LNCAP (cell line): Measurements from ENCODE around the gene ABHD14A.

Experiments
- TF ChIP-seq, protein P1 (sequence below): fragments of 450-650 bp; IDR thresholded peaks from 2 replicates; pipeline ENCODE4 v1.5.1; 2017; ENCODE audit warnings: mild to moderate bottlenecking

ABHD14A gene

DNA sequence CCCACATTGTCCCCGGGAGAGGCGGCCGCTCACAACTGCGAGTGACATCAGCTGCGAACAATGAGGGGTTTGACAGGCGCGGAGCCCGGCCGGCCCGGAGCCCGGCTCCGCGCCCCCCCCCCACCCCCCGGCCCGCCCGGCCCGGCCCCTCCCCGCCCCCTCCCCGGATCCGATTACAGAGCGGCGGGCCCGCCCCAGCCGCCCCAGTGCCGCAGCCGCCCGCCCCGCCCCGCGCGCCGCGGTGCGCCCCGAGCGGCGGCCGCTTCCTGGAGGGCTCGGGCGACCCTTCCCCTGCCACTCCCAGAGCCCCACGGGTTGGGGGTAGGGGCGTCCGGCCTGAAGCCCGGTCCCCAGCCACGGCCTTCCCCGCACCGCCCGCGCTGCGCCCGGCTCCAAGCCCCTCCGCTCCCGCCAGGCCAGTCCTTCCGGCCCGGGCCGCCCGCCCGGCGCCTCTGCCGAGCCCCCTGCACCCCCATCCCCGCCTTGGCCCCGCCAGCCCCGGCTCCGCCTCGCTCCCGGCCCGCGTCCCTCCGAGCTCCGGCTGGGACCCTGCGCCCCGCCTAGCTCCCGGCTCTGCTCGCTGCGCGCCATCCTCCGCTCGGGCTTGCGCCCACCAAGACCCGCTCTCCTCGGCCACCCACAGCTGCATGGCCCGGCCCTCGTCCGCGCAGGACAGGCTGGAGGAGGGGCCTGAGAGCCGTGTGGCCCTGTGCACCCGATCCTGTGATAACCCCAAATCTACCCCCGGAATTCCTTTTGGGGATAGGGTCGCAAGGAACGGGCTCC, 7.3 kb upstream of the ABHD14A start, which contains the start of gene PCBP4:
TSS of gene PCBP4 (minus strand) at position 71 of the 786 bp plus-strand sequence. CDS start 6,214 bp downstream, outside the sequence.
- TF ChIP-seq, protein P1, sequence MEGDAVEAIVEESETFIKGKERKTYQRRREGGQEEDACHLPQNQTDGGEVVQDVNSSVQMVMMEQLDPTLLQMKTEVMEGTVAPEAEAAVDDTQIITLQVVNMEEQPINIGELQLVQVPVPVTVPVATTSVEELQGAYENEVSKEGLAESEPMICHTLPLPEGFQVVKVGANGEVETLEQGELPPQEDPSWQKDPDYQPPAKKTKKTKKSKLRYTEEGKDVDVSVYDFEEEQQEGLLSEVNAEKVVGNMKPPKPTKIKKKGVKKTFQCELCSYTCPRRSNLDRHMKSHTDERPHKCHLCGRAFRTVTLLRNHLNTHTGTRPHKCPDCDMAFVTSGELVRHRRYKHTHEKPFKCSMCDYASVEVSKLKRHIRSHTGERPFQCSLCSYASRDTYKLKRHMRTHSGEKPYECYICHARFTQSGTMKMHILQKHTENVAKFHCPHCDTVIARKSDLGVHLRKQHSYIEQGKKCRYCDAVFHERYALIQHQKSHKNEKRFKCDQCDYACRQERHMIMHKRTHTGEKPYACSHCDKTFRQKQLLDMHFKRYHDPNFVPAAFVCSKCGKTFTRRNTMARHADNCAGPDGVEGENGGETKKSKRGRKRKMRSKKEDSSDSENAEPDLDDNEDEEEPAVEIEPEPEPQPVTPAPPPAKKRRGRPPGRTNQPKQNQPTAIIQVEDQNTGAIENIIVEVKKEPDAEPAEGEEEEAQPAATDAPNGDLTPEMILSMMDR = no peak

DNA sequence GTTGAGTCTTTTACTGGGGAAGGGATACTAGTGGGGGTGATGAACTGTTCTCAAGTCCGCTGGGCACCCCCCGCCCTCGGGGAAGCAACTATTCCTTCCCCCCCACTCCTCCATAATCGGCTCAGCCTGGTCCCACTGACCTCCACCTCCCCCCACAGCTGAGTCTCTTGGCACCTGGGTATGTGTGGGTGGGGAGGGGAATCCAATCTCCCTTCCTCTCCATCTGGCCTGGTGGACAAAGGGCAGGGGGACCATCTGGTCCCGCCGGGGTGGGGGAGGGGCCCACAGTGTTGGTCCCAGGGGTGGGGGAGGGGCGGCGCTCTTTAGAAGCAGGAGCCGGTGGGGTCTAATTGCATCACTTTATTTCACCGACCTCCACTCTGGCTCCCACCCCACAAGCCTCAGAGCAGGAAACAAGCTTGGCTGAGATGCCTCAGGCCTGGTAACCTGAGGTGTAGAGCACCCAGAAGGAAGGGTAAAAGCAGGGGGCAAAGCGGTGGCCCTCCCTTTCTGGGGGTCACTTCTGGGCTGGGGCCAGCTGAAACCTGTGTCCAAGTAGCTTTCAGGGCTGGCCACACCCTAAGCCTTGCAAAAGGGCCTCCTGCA, 6.6 kb upstream of the ABHD14A start:
- TF ChIP-seq, protein P1 = no peak

DNA sequence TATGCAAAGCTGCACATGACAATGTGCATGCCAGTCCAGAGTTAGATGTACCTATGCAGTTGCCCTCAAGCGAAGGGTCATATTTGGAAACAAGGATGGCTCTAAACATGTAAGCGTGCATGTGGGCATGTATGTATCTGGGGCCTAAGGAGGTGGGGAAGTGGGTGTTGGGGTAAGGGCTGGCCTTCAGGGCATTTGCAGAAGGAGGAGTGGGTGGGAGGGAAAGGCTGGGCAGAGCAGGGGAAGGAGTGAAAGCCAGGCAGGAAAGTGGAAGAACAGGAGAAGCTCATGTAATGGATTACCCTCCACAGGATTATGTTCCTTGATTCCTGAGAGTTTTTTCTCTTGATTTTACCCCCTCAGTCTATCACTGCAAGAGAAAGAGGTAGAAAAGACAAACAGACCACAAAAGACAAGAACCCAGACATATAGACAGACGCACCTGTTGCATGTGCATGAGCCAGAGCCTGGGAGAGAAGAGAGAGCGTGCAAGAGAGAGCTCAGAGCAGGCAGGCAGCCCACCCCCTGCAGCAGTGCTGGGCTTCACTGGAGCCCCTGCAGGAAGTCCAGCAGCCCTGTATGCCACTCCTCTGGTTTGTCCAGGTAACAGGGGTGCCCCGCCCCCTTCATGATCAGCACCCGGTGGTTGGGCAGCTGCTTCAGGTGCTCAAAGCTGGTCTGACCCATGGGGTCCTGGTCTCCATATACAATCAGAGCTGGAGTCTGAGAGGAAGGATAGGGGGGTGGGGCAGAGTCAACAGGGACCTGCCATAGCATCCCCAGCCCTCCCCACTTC, 5.8 kb upstream of the ABHD14A start:
- TF ChIP-seq, protein P1 = no peak

DNA sequence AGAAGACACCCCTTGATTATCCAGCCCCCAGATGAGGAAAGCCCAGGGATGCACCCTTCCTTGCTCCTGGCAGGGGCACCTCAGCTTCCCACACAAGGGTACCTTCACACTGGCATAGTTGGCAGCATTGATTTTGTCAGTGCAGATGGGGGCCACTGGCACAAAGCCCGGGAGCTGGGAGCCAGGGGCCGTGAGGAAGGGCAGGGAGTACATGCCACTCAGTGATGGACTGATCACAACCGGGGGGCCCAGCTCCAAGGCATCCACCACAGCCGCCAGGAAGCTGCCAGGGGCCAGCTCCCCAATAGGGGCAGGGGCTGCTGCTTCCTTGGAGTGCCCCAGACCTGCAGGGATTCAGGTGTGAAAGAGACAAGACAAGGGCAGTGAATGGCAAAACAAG, 5.0 kb upstream of the ABHD14A start:
- TF ChIP-seq, protein P1 = no peak

DNA sequence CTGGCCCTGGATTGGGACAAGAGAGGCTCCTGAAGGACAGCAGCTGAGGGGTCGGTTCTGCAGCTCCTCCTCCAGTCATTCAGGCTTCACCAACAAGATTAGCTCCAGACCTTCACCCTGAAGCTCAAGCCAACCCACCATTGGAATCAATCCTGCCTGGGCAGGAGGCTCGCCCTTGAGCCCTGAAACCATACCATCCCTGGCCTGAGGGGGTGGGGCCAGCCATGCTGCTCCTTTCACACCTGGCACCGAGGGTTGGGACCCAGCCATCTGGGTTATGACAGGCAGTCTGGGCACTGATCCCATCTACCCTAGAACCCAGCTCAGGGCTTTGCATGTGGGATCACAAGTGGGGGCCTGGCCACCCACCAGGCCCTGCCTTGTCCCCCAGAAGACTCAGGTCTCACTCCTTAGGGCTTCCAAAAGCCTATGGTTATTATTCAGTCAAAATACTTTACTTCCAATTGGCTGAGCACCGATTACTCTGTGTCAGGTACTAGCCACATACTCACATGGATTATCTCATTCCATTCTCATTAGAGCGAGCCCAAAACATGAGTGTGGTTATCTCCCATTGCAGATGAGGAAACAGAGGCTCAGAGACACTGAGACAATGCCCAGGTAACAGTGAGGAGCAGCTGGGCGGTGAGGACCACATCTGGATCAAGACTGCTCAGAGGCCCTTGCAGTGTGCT, 4.1 kb upstream of the ABHD14A start:
- TF ChIP-seq, protein P1 = no peak

DNA sequence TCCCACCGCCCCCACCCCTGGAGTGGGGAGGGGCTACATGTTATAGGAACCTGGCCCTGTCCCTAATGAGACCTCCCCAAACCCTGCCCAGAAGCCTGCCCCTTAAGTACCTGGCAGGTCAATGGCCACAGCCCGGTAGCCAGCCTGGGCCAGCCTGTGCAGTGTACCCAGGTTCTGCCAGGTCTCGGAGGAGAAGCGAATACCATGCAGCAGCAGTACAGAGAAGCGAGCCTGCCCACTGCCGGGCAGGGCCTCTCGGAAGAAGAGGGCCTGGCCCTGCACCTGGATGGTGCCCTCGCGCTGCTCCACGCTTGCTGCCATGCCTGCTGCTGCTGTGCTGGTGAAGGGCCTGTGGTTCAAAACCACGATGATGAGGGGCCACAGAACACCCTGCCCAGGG, 3.5 kb upstream of the ABHD14A start:
- TF ChIP-seq, protein P1 = no peak
